HUES48 (cell line): ENCODE results near the gene IGF2BP1.
"Not testable (repeated sequence)": the region's sequence is repeated elsewhere in the genome, so short reads cannot be mapped to it uniquely, and the experiment has no call there.

ENCODE experiments used
- H3K27ac ChIP-seq: one replicate; pipeline ENCODE4 v1.7.0; 2013; ENCODE audit warnings: low read depth, low read length, inconsistent platforms
- H3K27me3 ChIP-seq: 2 replicates; pipeline ENCODE4 v1.6.1; 2013; ENCODE audit warnings: mild to moderate bottlenecking, low read length; ENCODE audit not compliant: control insufficient read depth, insufficient read depth
- H3K36me3 ChIP-seq: 2 replicates; pipeline ENCODE4 v1.6.1; 2013; ENCODE audit warnings: low read length; ENCODE audit not compliant: control insufficient read depth, insufficient read depth
- H3K4me1 ChIP-seq: 2 replicates; pipeline ENCODE4 v1.6.1; 2013; ENCODE audit warnings: mild to moderate bottlenecking, low read length; ENCODE audit not compliant: control insufficient read depth, insufficient read depth
- H3K4me3 ChIP-seq: 2 replicates; pipeline ENCODE4 v1.5.1; 2013; ENCODE audit warnings: mild to moderate bottlenecking, low read depth, low read length
- H3K9ac ChIP-seq: 2 replicates; pipeline ENCODE4 v1.6.1; 2013; ENCODE audit warnings: mild to moderate bottlenecking, low read depth, low read length, moderate library complexity
- H3K9me3 ChIP-seq: 2 replicates; pipeline ENCODE4 v1.6.1; 2013; ENCODE audit warnings: low read length; ENCODE audit not compliant: control insufficient read depth, insufficient read depth

The IGF2BP1 gene

DNA sequence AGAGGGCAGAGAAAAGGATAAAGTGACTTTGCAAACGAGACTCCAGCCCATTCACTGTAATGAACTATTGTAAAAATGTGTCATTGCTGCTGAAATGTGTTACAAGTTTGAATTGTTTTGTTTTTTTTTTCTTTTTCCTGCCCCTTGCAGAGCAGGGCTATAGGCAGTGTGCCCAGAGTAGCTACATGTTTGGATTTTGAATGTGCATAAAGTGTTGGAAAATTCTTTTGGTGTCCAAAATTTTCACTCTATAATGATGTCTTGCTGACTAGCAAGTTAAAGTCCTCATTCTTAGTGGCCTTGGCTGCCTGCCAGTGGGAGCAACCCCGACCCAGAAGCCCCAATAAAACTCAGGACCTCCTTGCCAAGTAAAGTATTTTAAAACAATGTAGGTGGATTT lies 66.5 kb downstream of the IGF2BP1 start:
- no peaks in the 10 kb centered on the region for H3K27me3 ChIP-seq
- no peak overlapping the region for H3K27ac ChIP-seq
- peaks cover 6% of the 10 kb centered on the region for H3K4me1 ChIP-seq
- H3K9ac ChIP-seq: no peak overlapping the region
- H3K36me3 ChIP-seq: no peaks in the 10 kb centered on the region
- H3K9me3 ChIP-seq: no peaks in the 10 kb centered on the region
- H3K4me3 ChIP-seq: no peak overlapping the region

DNA sequence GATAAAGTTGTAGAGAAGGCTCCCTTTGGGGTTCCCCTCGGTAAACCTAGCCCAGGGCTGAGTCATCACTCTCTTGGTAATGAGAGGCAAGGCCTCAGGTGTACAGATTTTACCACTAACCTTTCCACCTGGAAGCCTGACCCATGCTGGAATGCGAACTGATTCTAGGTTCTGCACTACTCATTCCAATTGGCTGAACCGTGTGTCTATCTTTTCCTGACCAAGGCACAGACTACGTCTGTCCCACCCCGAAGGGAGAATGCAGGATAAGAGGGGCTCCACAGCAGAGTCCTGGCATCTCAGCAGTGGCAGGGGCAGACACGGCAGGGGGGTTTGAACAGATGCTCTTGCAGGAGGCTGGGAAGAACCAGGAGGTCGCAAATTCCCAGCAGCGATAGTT lies 70.0 kb downstream of the IGF2BP1 start:
- no peaks in the 10 kb centered on the region for H3K27me3 ChIP-seq
- H3K4me1 ChIP-seq: peaks cover 6% of the 10 kb centered on the region
- H3K9ac ChIP-seq: no peak overlapping the region
- no peaks in the 10 kb centered on the region for H3K36me3 ChIP-seq
- no peaks in the 10 kb centered on the region for H3K9me3 ChIP-seq
- H3K27ac ChIP-seq: no peak overlapping the region
- H3K4me3 ChIP-seq: no peak overlapping the region

DNA sequence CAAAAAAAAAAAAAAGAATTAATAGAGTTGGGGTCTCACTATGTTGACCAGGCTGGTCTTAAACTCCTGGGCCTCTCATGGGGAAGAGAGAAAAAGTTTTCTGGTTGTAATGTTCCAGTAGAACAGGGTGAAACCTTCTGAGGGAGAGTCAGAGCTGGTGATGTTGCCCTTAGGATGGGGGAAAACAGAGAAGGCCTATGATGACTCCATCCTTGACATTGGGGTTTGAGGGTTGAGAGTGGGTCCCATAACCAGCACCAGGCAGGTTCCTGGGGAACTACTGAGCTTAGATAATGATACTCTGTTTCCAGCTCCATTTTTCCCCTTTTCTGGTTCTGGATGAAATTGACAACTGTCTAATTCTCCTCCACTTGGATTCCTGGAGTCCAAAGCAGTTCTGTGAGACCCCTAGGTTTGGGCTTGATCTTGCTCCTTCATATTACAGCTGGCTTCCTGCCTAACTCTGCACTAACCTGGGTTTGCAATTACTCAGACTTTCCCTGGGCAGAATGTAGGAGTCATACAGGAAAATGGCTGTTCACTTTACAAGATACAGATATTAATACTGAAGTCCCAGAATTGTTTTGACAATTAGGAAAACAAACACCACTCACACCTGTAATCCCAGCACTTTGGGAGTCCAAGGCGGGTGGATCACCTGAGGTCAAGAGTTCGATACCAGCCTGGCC lies 72.5 kb downstream of the IGF2BP1 start:
- Histone ChIP-seq H3K36me3 (no peaks in the 10 kb centered on the region), H3K4me3 (no peak overlapping the region), H3K4me1 (peaks cover 6% of the 10 kb centered on the region), H3K27ac (no peak overlapping the region), H3K9me3 (no peaks in the 10 kb centered on the region), H3K27me3 (no peaks in the 10 kb centered on the region), H3K9ac (no peak overlapping the region)

DNA sequence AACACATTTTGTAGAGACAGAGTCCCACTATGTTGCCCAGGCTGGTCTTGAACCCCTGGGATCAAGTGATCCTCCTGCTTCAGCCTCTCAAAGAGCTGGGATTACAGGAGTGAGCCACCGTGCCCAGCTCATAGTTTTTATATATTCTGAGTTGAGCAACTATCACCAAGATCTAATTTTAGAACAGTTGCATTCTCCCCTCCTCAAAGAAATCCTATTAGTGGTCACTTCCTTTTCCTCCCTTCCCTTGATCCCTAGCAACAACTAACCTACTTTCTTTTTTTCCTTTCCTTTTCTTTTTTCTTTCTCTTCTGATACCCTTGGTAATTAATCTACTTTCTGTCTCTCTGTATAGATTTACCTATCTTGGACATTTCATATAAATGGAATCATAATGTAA lies 73.9 kb downstream of the IGF2BP1 start:
- no peaks in the 10 kb centered on the region for H3K9me3 ChIP-seq
- H3K4me3 ChIP-seq: no peak overlapping the region
- no peaks in the 10 kb centered on the region for H3K36me3 ChIP-seq
- no peak overlapping the region for H3K27ac ChIP-seq
- no peak overlapping the region for H3K9ac ChIP-seq
- H3K27me3 ChIP-seq: no peaks in the 10 kb centered on the region
- H3K4me1 ChIP-seq: peaks cover 6% of the 10 kb centered on the region

- Histone ChIP-seq H3K27me3 (no peaks in the 10 kb centered on the region), H3K4me3 (no peak overlapping the region), H3K9me3 (no peaks in the 10 kb centered on the region), H3K27ac (no peak overlapping the region), H3K36me3 (no peaks in the 10 kb centered on the region), H3K9ac (no peak overlapping the region), H3K4me1 (peaks cover 4% of the 10 kb centered on the region; the same call in 1 of the 2 replicates)
Measured at GRCh38 chr17:49074851-49075540, 77.8 kb downstream of the IGF2BP1 start.

GRCh38 chr17:49076573-49077384 lies 79.6 kb downstream of the IGF2BP1 start:
- Histone ChIP-seq H3K27me3 (no peaks in the 10 kb centered on the region), H3K9me3 (no peaks in the 10 kb centered on the region), H3K27ac (no peak overlapping the region), H3K4me3 (no peak overlapping the region), H3K36me3 (no peaks in the 10 kb centered on the region), H3K9ac (no peak overlapping the region), H3K4me1 (peaks cover 4% of the 10 kb centered on the region; the same call in 1 of the 2 replicates)

DNA sequence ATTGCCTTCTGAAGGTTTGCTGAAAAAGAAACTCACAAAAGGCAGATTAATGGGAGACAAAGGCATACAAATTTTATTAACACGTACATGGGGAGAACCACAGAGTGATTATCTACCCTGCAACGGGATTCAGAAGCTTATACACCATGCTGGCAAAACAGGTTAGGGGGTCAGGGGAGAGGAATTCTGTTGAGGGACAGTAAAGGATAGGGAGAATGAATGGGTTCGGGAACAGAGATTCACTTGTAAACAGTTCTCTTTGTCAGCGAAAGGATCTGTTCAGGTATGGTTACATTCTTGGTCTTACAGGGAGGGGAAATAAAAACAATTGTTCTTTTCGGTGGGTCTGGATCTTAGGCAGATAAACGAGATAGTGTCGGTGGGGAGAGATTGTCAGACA lies 81.1 kb downstream of the IGF2BP1 start:
- no peaks in the 10 kb centered on the region for H3K9me3 ChIP-seq
- no peaks in the 10 kb centered on the region for H3K27me3 ChIP-seq
- no peak overlapping the region for H3K9ac ChIP-seq
- H3K4me3 ChIP-seq: no peak overlapping the region
- no peak overlapping the region for H3K27ac ChIP-seq
- H3K36me3 ChIP-seq: no peaks in the 10 kb centered on the region
- peaks cover 4% of the 10 kb centered on the region; the same call in 1 of the 2 replicates for H3K4me1 ChIP-seq

DNA sequence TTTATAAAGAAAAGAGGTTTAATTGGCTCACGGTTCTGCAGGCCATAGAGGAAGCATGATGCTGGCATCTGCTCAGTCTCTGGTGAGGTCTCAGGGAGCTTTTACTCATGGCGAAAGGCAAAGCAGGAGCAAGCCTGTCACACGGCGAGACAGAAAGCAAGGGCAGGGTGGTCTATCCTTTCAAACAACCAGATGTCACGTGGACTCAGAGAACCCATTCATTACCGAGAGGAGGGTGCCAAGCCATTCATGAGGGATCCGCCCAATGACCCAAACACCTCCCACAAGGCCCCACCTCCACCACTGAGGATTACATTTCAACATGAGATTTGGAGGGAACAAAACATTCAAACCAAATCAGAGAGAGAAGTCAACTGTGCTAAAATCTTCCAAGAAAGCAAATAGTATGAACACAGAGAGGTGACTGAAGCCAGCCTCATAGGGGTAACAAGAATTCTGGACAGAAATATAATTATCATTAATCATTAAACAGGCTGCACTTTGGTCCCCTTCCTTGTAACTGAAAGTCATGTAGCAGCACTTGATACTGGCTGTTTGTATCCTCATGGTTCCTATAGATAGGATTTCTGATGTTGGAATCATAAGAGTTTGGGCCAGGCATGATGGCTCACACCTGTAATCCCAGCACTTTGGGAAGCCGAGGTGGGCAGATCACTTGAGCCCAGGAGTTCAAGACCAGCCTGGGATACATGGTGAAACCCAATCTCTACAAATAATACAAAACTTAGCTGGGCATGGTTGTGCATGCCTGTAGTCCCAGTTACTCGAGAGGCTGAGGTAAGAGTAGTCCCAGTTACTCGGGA lies 82.9 kb downstream of the IGF2BP1 start:
- Histone ChIP-seq H3K9me3 (no peaks in the 10 kb centered on the region), H3K4me1 (peaks cover 4% of the 10 kb centered on the region; the same call in 1 of the 2 replicates), H3K36me3 (no peaks in the 10 kb centered on the region), H3K4me3 (no peak overlapping the region), H3K9ac (no peak overlapping the region), H3K27ac (no peak overlapping the region), H3K27me3 (no peaks in the 10 kb centered on the region)

GRCh38 chr17:49082231-49082630 lies 85.0 kb downstream of the IGF2BP1 start:
- H3K27me3 ChIP-seq: no peaks in the 10 kb centered on the region
- no peak overlapping the region for H3K4me3 ChIP-seq
- H3K4me1 ChIP-seq: peaks cover 12% of the 10 kb centered on the region
- H3K9me3 ChIP-seq: no peaks in the 10 kb centered on the region
- H3K36me3 ChIP-seq: no peaks in the 10 kb centered on the region
- no peak overlapping the region for H3K27ac ChIP-seq
- H3K9ac ChIP-seq: no peak overlapping the region

DNA sequence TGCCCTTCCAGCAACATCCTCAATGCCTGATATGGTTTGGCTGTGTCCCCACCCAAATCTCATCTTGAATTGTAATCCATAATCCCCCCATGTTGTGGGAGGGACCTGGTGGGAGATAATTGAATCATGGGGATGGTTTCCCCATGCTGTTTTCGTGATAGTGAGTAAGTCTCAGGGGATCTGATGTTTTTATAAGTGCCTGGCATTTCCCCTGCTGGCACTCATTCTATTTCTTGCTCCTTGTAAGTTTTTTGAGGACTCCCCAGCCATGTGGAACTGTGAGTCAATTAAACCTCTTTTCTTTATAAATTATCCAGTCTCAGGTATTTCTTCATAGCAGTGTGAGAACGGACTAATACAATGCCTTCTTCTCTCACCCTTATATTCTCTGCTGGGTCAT lies 87.9 kb downstream of the IGF2BP1 start:
- not testable (repeated sequence) for H3K4me1 ChIP-seq, H3K27me3 ChIP-seq, H3K9ac ChIP-seq, H3K9me3 ChIP-seq, H3K36me3 ChIP-seq, H3K4me3 ChIP-seq, H3K27ac ChIP-seq
